Transverse colon (tissue), 4 donors: ENCODE results near the gene GAA. TPM values are rescaled to one million over a fixed set of nuclear protein-coding genes. Genes with fewer than 3 reads are reported as not detected.
A peak's percentile ranks its signal among the peaks of the same experiment; 100 is the strongest.

Source experiments
- DNase-seq: peaks from one replicate; pipeline ENCODE4 v3.0.0-alpha.2; 2019
- H3K27ac ChIP-seq, 4 donors: fragments of 200-600 bp; sonication (generic); 2 replicates each; pipeline ENCODE4 v1.5.1; 2016 to 2018; ENCODE audit warnings: inconsistent platforms in 4 of 4
- H3K27me3 ChIP-seq: fragments of 200-600 bp; sonication (generic); 2 replicates; pipeline ENCODE4 v1.5.1; 2017; ENCODE audit warnings: inconsistent platforms
- H3K36me3 ChIP-seq, 4 donors: fragments of 200-600 bp; sonication (generic); 2 replicates each; pipeline ENCODE4 v1.5.1; 2017 to 2019; ENCODE audit warnings: inconsistent platforms in 4 of 4
- H3K4me1 ChIP-seq, 4 donors: fragments of 200-600 bp; sonication (generic); 2 replicates each; pipeline ENCODE4 v1.5.1; 2017 to 2020; ENCODE audit warnings: inconsistent platforms in 4 of 4
- H3K4me3 ChIP-seq, 4 donors: fragments of 200-600 bp; sonication (generic); 1 replicate in 1 of 4; 2 replicates in 3 of 4; pipeline versions ENCODE4 v1.5.1 to v1.6.1; 2017 to 2019; ENCODE audit warnings: inconsistent platforms in 4 of 4
- H3K9me3 ChIP-seq, 2 donors: fragments of 200-600 bp; sonication (generic); 2 replicates each; pipeline ENCODE4 v1.5.1; 2017 to 2019; ENCODE audit warnings: inconsistent platforms in 2 of 2
- EP300 ChIP-seq: sonication (generic); formaldehyde crosslinking; IDR thresholded peaks from one replicate; pipeline ENCODE4 v1.6.1; 2017; ENCODE audit warnings: antibody characterized with exemption, low read depth
- POLR2A ChIP-seq: fragments of 450-650 bp; IDR thresholded peaks from one replicate; pipeline ENCODE4 v1.6.1; 2016; ENCODE audit warnings: antibody characterized with exemption, mild to moderate bottlenecking, moderate library complexity
- POLR2AphosphoS5 ChIP-seq, 3 donors: sonication (generic); formaldehyde crosslinking; IDR thresholded peaks; one replicate each; pipeline ENCODE4 v1.6.1; 2016; ENCODE audit warnings: antibody characterized with exemption in 3 of 3
- WGBS, 2 donors: methylation state at CpG; one replicate each; pipeline ENCODE4 v1.1.5; 2018; ENCODE audit warnings: low coverage in 1 of 2; 5-methylcytosine and 5-hydroxymethylcytosine counted together
- in situ Hi-C, 4 donors: fragments of 200-750 bp; cut with MboI; loops; one replicate each; pipeline versions ENCODE4 v1.15.0 to v1.15.1; 2017; ENCODE audit warnings: low sequenced_read_pairs in 3 of 4, low pct_ligation_motif_present in 1 of 4, low pct_unique_long_range_greater_than_20kb in 1 of 4
- intact Hi-C: fragments of 100-400 bp; cut with DNase I; formaldehyde crosslinking; loops from one replicate; pipeline ENCODE4 v1.15.1; 2023; ENCODE audit warnings: low total_unique reads
- total RNA-seq, 4 donors: library from RNA; depleted of rRNA; stranded (reverse); fragments of >200 nt; gene quantifications; one replicate each; pipeline ENCODE4 v1.1.0, GENCODE V29; 2016
- TF ChIP-seq, protein P1 (sequence below), 5 experiments: fragments of 200-600 bp in 3 of 5; fragments of 450-650 bp in 2 of 5; sonication (generic) in 3 of 5; IDR thresholded peaks; 1 replicate in 2 of 5; 2 replicates in 3 of 5; pipeline ENCODE4 v1.5.1; 2016 to 2017; ENCODE audit warnings: antibody characterized with exemption in 5 of 5, inconsistent platforms in 3 of 5, mild to moderate bottlenecking in 2 of 5, moderate library complexity in 1 of 5

Gene GAA
- total RNA-seq, 4 donors from 2014 or later = 54.6 to 96.5 (median 81.4) TPM

DNA sequence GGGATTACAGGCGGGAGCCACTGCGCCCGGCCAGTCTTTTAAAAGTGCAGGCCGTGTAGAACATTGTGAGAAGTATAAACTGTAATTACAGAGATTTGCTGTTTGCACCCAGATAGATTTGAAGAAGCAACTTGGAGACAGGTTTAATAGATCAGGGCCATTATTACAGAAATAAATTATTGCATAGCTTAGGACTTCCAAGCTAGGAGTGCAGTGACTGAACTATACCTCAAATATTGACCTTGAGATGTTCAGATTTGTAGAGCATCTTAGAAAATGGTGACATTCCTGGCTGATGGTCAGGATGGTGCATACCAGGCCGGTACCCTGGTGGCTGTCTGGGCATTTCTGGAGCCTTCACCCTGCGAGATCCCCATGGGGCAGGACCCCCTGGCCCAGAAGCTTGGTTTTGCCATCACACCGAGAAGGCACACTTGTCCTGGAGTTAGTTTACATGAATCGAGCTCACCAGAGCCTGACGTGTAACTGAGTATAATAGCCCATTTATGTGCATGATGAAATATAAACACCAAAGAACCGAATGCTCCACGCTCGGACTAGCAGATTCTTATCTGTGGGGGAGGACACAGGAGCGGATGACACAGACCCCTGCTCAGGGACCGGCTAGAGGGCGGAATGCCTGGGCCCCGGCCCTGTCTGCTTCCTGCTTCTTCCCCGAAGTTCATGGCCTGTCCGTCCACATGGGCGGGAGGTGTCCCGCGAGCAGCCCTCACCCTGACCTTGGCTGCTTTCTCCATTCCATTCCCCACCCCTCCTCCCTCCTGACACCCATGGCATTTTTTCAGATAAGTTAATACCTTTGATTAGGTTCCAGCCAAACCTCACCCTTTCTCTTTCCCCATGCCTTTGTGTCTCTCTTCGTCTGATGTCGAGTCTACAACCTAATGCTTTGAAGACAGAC, 32.8 kb upstream of the GAA start:
- Histone ChIP-seq H3K4me3 (no peak overlapping the region), H3K27ac (peak overlapping the region; percentile 67 to 80 (median 78)), H3K36me3 (no peaks in the 10 kb centered on the region), H3K4me1 (peaks cover 0 to 20% (median 14%) of the 10 kb centered on the region in 4 donors), H3K9me3 (no peaks in the 10 kb centered on the region), H3K27me3 (no peaks in the 10 kb centered on the region)
- TF ChIP-seq EP300 (no peak), POLR2AphosphoS5 (IDR thresholded peaks at IDR 0.05) (no peak), POLR2A (no peak)
- TF ChIP-seq, protein P1, sequence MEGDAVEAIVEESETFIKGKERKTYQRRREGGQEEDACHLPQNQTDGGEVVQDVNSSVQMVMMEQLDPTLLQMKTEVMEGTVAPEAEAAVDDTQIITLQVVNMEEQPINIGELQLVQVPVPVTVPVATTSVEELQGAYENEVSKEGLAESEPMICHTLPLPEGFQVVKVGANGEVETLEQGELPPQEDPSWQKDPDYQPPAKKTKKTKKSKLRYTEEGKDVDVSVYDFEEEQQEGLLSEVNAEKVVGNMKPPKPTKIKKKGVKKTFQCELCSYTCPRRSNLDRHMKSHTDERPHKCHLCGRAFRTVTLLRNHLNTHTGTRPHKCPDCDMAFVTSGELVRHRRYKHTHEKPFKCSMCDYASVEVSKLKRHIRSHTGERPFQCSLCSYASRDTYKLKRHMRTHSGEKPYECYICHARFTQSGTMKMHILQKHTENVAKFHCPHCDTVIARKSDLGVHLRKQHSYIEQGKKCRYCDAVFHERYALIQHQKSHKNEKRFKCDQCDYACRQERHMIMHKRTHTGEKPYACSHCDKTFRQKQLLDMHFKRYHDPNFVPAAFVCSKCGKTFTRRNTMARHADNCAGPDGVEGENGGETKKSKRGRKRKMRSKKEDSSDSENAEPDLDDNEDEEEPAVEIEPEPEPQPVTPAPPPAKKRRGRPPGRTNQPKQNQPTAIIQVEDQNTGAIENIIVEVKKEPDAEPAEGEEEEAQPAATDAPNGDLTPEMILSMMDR (IDR thresholded peaks at IDR 0.05) = no peak
- DNase-seq = no peak
- WGBS, 2 donors = 70 to 76% methylated on average over 11 to 23 of the region's 23 CpGs
- in situ Hi-C loops = no loop called here
- intact Hi-C loops = no loop called here

DNA sequence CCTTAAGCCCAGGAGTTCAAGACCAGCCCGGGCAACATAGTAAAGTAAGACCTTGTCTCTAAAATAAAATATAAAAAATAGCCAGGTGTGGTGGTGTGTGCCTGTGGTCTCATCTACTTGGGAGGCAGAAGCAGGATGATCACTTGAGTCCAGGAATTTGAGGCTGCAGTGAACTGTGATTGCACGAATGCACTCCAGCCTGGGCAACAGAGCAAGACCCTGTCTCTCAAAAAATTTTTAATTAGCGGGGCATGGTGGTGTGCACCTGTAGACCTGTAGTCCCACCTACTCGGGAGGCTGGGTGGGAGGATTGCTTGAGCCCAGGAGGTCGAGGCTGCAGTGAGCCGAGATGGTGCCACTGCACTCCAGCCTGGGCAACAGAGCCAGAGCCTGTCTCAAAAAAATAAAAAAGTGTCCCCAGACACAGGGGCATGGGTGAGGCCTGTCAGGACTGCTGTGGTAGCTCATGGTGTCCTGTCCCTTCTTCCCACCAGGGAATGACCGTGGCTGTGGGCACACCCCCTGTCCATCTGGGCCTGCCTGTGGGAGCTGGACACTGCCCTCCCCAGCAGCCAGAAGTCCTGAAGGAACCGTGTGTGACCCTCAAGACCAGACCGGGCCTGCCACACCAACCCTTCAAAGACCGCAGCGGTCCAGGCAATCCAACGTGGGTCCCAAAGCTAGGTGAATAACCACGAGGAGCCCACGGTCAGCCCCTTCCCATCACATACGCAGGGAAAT, 30.8 kb upstream of the GAA start:
- Histone ChIP-seq H3K36me3 (no peaks in the 10 kb centered on the region), H3K9me3 (no peaks in the 10 kb centered on the region), H3K4me1 (peaks cover 0 to 18% (median 14%) of the 10 kb centered on the region in 4 donors), H3K4me3 (peak overlapping the region in 3 of 4 donors; percentile 6 to 29 (median 22)), H3K27me3 (no peaks in the 10 kb centered on the region), H3K27ac (peak overlapping the region; percentile 67 to 80 (median 78))
- 66 to 100% methylated on average over 1 to 15 of the region's 15 CpGs for WGBS, 2 donors
- in situ Hi-C loops = no loop called here
- intact Hi-C loops = no loop called here
- TF ChIP-seq POLR2AphosphoS5 (IDR thresholded peaks at IDR 0.05) (no peak), POLR2A (no peak), EP300 (no peak)
- TF ChIP-seq, protein P1 (IDR thresholded peaks at IDR 0.05) = no peak
- no peak for DNase-seq

DNA sequence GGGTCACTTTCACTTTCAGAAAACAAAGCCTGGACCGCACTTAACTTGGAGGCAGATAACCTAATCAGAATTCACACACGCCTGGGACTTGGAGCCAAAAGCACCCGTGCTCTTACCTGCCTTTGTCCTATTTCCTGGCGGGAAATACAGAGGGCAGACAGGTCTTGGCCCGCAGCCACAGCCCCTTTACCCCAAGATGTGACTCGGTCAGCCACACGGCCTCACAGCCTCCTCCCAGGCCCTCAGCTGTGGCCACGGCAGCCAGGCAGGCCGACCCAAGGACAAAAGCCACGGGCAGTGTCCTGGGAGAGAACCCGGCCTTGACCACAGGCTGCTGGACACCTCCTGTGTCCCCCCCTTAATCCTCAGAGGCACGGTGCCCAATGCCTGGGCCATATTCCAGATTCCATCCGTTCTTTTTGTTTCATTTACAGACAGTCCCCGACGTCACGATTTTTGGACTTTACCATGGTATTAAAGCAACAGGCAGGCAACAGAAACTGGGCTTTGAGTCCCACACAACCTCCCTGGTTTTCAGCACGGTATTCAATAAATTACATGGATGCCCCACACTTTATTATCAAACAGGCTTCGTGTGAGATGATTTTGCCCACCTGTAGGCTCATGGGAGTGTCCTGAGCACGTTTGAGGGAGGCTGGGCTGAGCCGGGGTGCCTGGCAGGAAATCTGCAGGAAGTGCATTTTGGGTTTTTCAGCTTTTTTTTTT, 30.1 kb upstream of the GAA start:
- 21 to 52% methylated on average over 3 to 20 of the region's 20 CpGs for WGBS, 2 donors
- no peak for TF ChIP-seq EP300
- TF ChIP-seq POLR2A = no peak
- TF ChIP-seq POLR2AphosphoS5 (IDR thresholded peaks at IDR 0.05) = peak in 1 of 3 donors; percentile 9
- TF ChIP-seq, protein P1 (IDR thresholded peaks at IDR 0.05) = no peak
- intact Hi-C loops = no loop called here

More for the DNA sequence above, 30.1 kb upstream of the GAA start:
- in situ Hi-C loops = no loop called here
- no peaks in the 10 kb centered on the region for H3K36me3 ChIP-seq
- peak overlapping the region in 3 of 4 donors; percentile 6 to 29 (median 22) for H3K4me3 ChIP-seq
- DNase-seq = peak; percentile 35
- H3K27ac ChIP-seq = peak overlapping the region; percentile 67 to 80 (median 78)
- no peaks in the 10 kb centered on the region for H3K27me3 ChIP-seq
- H3K9me3 ChIP-seq = no peaks in the 10 kb centered on the region
- H3K4me1 ChIP-seq = peaks cover 0 to 18% (median 14%) of the 10 kb centered on the region in 4 donors
